HG03175 (cell line): ENCODE data around the gene HSP90AA1.
"Not testable (repeated sequence)": the region's sequence is repeated elsewhere in the genome, so short reads cannot be mapped to it uniquely, and the experiment has no call there.

Source experiments
- ATAC-seq: cut with Tn5 transposase; IDR thresholded peaks from one replicate; pipeline ENCODE4 v1.9.1; 2021; ENCODE audit warnings: mild to moderate bottlenecking, moderate library complexity; ENCODE audit not compliant: unreplicated experiment

HSP90AA1 gene

DNA sequence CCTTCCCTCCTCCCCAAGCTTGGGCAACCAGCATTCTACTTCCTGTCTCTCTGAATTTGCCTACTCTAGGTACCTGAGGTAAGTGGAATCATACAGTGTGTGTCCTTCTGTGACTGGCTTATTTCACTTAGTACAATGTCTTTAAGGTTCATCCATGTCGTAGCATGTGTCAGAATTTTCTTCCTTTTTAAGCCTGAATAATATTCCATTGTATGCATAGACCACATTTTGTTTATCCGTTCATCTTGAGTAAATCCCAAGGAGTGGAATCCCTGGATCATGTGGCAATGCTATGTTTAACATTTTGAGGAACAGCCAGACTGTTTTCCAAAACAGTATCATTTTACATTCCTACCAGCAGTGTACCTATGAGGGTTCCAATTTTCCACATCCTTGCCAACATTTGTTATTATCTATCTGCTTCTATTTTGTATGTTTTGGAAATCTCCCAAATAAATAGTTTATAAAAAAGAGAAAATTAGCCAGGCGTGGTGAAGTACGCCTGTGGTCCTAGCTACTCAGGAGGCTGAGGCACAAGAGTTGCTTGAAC, 12.4 kb downstream of the HSP90AA1 start:
- no peak for ATAC-seq

GRCh38 chr14:102071283-102071998, 15.4 kb downstream of the HSP90AA1 start:
- ATAC-seq, result no peak

DNA sequence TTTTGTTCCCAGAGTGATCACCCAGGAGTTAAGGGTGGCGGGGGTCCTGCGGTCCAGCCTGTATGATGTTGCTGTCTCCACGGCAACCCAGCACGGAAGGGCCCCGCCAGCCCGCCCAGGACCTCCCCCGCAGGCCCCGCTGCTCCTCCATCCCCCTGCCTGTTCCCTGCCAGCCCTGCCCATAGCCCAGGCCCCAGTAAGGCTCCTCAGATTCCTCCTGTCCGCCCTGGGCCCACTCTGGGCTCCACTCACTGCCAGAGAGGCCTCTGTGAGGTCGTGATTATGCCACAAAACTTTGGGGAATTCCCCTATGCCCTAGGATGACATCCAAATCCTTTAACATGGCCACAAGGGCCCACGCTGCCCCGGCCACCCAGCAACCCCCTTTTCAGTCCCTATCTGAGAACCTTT, 20.8 kb downstream of the HSP90AA1 start:
- ATAC-seq, result no peak

DNA sequence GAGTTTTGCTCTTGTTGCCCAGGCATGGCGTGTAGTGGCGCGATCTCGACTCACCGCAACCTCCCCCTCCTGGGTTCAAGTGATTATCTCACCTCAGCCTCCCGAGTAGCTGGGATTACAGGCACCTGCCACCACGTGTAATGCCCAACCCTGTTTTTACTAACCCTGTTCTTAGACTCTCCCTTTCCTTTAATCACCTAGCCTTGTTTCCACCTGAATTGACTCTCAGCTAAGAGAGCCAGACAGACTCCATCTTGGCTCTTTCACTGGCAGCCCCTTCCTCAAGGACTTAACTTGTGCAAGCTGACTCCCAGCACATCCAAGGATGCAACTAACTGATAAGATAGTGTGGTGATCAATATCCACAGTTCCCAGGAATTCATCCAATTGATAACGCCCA, 22.3 kb downstream of the HSP90AA1 start:
- not testable (repeated sequence) for ATAC-seq

DNA sequence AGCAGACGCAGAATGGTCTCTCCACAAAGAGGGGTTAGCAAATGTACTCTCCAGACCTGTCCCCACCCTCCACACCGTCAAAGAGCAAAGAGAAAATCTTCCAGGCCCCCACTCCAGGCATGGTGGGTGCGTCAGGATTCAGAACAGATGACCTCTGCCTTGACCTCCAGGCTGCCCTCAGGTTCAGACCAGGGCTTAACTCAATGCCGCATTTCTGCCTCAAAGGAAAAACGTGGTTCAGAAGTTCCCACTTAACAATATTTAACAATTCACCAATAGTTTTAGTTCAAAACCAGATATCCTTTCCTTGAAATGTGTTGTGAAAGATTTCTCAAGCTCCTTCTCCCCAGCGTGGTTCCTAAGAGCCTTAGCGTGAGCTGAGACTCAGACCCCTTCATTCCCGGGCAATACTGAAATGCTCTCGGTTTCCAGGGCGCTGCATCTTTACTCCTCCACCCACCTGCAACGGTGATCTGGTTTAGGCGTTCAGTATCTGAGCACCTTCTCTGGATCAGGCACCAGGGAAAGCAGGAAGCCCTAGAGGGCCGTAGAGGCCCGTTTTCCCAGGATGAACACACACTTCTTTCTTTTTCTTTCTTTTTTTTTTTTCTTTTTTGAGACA, 22.9 kb downstream of the HSP90AA1 start:
- no peak for ATAC-seq

DNA sequence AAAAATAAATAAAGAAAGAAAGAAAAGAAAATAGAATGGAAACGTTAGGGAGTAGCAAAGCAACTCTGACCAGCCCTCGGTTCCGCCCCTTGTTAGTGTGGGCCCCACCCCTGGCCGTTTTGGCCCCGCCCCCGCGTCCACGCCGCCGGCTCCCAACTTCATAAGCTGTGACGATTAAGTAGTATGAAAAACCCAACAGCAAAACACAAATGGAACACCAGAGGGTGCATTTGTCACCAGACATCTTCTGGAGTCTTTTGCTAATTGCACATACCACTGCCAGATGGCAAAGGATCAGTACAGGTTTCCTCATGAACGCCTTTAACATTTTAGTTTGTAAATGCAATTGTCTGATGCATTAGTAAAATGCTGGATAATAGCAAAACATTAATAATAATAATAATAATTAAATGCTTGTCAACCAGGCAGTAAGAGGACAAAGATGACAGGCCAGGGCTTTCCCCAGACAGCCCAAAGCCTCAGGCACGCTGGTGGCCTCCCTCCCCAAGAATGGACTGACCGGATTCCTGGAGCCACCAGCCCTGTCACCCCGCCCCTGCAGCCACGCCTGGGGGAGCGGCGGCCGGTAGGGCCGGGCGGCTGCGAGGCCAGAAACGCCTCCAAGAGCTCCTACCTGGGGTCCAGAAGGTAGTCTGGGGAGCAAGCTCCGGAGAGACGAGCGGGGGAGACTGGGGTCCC, 23.6 kb downstream of the HSP90AA1 start:
- peak; percentile 60 for ATAC-seq

- no peak for ATAC-seq
Observed at GRCh38 chr14:102058961-102059360, 27.9 kb downstream of the HSP90AA1 start.

DNA sequence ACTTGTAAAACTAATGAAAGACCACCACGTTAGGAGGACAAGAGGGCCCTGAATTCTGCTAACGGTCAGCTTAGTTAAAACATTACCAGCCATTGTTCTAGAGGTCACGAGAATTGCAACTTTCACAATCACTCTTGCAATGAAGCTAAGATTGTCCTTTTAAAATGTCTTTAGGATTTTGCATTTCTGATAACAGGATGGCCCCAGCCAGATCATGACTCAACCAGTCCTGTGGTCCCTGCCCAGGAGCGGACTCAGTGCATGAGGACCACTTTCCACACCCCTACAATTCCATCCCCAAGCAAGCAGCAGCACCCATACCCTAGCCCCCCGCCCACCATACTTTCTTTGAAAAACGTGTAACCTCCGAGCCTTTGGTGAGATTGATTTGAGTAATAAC, 28.7 kb downstream of the HSP90AA1 start:
- ATAC-seq, result no peak

GRCh38 chr14:102057480-102058114, 29.2 kb downstream of the HSP90AA1 start:
- ATAC-seq, result no peak

DNA sequence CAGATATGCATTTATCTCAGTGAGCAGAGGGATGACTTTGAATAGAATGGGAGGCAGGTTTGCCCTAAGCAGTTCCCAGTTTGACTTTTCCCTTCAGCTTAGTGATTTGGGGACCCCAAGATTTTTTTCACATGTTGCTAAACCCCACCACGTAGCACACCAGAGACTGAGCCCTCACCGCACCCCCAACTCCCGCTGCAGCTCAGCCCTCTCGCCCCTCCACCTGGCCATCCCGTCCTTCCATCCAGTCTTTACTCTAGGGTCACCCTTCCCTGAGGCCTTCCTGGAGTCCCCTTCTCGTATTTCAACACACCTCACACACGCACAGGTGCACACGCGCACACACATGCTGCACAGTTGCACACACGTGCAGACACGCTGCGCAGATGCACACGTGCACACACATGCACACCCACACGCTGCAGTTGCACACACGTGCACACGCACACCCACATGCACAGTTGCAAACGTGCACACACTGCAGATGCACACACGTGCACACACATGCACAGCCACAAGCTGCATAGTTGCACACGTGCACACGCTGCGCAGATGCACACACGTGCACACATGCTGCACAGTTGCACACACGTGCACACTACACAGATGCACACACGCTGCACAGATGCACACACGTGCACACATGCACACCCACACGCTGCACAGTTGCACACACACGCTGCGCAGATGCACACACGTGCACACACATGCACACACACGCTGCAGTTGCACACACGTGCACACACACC, 30.0 kb downstream of the HSP90AA1 start:
- no peak for ATAC-seq

GRCh38 chr14:102055181-102055901, 31.5 kb downstream of the HSP90AA1 start:
- no peak for ATAC-seq

DNA sequence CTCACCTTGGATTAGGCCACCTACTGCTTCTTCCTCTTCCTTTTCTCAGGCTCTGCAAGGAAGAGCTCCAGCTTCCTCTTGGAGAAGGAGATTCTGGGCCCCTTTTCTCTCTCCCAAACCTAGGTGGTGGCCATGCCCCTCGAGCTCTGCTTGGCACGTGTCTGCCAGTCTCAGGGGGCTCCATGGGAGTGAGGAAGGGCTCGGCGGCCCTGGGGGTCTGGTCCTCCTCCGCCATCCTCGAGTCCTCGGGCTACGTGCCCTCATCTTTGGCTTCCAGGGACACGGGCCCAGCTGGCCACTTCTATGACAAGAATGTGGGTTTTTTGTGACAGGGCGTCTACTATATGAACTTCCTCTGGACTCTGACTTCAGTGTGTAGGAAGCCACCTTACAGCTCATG, 34.3 kb downstream of the HSP90AA1 start:
- ATAC-seq, result no peak

DNA sequence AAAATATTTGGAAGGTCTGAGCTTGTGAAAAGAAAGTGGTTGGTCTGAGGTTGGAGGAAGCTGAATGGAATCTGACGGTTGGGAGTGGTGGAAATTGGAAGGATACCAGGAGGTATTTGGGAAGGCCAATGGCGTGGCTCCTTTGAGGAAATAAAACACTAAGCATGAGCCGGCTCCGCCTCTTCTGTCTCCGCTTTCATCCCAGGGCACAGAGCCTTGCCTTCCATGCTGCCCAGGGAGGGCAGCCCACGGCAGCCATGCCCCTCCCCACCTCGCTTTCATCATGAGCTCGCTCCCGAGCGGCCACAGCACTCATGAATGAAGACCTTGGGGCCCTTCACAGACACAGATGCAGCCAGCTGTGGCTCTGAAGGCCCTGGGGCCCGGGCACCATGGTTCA, 36.2 kb downstream of the HSP90AA1 start:
- no peak for ATAC-seq

GRCh38 chr14:102050026-102050405, 36.8 kb downstream of the HSP90AA1 start:
- no peak for ATAC-seq

DNA sequence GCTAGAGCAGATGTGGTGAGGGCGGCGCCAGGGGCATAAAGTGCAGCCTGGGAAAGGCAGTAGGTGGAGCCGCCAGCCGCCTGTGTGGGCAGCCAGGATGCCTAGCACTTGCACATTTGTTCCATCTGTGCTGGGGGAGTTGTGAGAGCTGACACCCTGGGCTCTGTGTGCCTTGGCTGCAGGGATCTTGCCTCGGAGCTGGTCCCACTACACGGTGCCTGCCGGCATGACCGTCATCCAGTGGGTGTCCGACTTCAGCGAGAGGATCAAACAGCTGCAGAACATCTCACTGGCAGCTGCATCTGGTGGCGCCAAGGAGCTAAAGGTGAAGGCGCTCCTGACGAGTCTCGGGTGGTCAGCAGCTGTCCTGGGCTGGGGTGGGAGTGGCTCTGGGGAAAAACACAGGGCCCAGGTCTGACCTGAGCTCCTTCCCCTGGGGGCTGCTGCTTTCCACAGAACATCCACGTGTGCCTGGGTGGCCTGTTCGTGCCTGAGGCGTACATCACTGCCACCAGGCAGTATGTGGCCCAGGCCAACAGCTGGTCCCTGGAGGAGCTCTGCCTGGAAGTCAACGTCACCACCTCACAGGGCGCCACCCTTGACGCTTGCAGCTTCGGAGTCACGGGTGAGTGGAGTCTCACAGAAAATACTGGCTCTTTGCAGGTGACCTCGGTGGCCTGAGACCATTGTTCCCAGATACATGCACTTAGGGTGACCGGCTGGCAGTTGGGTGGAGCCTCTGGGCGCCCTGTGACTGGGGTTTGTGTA, 37.4 kb downstream of the HSP90AA1 start:
- ATAC-seq, result no peak

- ATAC-seq, result no peak
Observed at GRCh38 chr14:102047808-102048540, 38.9 kb downstream of the HSP90AA1 start.

DNA sequence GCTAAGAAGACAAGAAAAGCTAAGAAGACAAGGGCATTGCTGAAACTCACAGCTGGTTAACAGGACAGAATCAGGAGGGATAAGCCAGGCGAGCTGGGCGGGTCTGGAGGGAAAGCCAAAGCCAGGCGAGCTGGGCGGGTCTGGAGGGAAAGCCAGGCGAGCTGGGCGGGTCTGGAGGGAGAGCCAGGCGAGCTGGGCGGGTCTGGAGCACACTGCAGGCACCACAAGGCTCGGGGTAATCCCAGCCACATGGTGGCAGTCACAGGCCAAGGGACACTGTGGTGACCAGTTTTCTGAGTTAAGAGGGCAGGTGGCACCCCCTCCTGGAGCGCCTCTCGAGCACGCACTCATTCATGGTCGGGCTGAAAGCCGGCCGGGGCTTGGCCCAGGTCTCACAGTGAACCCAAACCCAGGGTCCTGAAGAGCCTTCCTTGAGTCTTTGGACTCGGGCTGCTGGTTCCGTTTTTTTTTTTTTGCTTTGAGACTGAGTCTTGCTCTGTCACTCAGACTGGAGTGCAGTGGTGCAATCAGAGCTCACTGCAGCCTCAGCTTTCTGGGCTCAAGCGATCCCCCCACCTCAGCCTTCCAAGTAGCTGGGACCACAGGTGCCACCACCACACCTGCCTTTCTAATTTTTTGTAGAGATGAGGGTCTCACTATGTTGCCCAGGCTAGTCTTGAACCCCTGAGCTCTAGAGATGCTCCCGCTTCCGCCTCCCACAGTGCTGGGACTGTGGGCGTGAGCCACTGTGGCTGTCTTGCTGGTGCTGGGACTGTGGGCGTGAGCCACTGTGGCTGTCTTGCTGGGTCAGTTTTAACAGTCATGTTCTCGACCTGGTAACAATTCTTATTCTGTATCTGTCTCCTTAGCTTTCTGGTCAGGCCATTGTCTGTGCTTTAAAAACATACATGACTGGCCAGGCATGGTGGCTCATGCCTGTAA, 40.2 kb downstream of the HSP90AA1 start:
- no peak for ATAC-seq
